ENCODE results near the gene HACD3.

HACD3 gene

GRCh38 chr15:65620833-65621232 is 90.6 kb downstream of the HACD3 start:
- H2AFZ ChIP-seq (ENCODE audit: low read length) = no peak overlapping the region
- no peak overlapping the region for H2AK5ac ChIP-seq (ENCODE audit: low read depth, low read length)
- WGBS, 2 donors (ENCODE audit: extremely low coverage in 2 of 2, insufficient read length in 2 of 2, insufficient replicate concordance in 1 of 2) = no CpG with 5 or more reads among the region's 2 CpGs
- no peak overlapping the region for H3K4me2 ChIP-seq (ENCODE audit: insufficient read depth, low read length, poor library complexity, severe bottlenecking)
- H3K4ac ChIP-seq (ENCODE audit: low read length) = no peak overlapping the region
- no peak overlapping the region for H2BK5ac ChIP-seq (ENCODE audit: low read length)
- no peaks in the 10 kb centered on the region for H3K79me1 ChIP-seq (ENCODE audit: low read depth, low read length)
- peaks cover 0 to 16% of the 10 kb centered on the region in 2 donors for H3K36me3 ChIP-seq (replicated peaks in 1 of 2; ENCODE audit: control insufficient read depth in 2 of 2, insufficient read depth in 2 of 2, low read length in 2 of 2)
- no peak overlapping the region for H3K14ac ChIP-seq (ENCODE audit: low read length)
- H3K9ac ChIP-seq (ENCODE audit: low read depth, low read length, poor library complexity) = no peak overlapping the region
- H4K91ac ChIP-seq (ENCODE audit: low read depth, low read length, poor library complexity) = no peak overlapping the region
- no peak overlapping the region for H2BK12ac ChIP-seq (ENCODE audit: low read length)
- no peaks in the 10 kb centered on the region for H3K9me3 ChIP-seq (replicated peaks in 1 of 2; ENCODE audit: control insufficient read depth in 2 of 2, insufficient read depth in 1 of 2, low read depth in 1 of 2, low read length in 2 of 2)
- H3K23ac ChIP-seq (ENCODE audit: low read depth, low read length, poor library complexity) = no peak overlapping the region
- H3K4me1 ChIP-seq (ENCODE audit: control insufficient read depth in 2 of 2, insufficient read depth in 1 of 2, low read depth in 1 of 2, low read length in 2 of 2) = no peaks in the 10 kb centered on the region
- no peak overlapping the region for H2BK15ac ChIP-seq (ENCODE audit: low read length)
- H3K4me3 ChIP-seq (ENCODE audit: low read length in 2 of 2) = no peak overlapping the region
- no peak overlapping the region for H3K18ac ChIP-seq (ENCODE audit: low read length)
- H2BK120ac ChIP-seq (ENCODE audit: low read depth, low read length) = no peak overlapping the region
- no peak for DNase-seq (ENCODE audit: low spot score)
- H4K8ac ChIP-seq (ENCODE audit: low read depth, low read length) = no peak overlapping the region
- H3K27me3 ChIP-seq (ENCODE audit: control insufficient read depth in 3 of 3, insufficient read depth in 3 of 3, low read depth in 1 of 3, low read length in 3 of 3) = no peaks in the 10 kb centered on the region
- H3K27ac ChIP-seq (replicated peaks; ENCODE audit: low read length) = no peak overlapping the region

- Histone ChIP-seq H3K4me2 (ENCODE audit: insufficient read depth, low read length, poor library complexity, severe bottlenecking) (no peak within 1 kb of the TSS), H3K23ac (ENCODE audit: low read depth, low read length, poor library complexity) (no peak within 1 kb of the TSS), H3K4ac (ENCODE audit: low read length) (no peak within 1 kb of the TSS), H3K18ac (ENCODE audit: low read length) (no peak within 1 kb of the TSS), H2BK120ac (ENCODE audit: low read depth, low read length) (no peak within 1 kb of the TSS), H2AFZ (ENCODE audit: low read length) (no peak within 1 kb of the TSS), H3K4me3 (ENCODE audit: low read length in 2 of 2) (no peak within 1 kb of the TSS), H3K27me3 (ENCODE audit: control insufficient read depth in 3 of 3, insufficient read depth in 3 of 3, low read depth in 1 of 3, low read length in 3 of 3) (no peaks in the 10 kb centered on the region), H3K79me1 (ENCODE audit: low read depth, low read length) (no peaks in the 10 kb centered on the region), H2AK5ac (ENCODE audit: low read depth, low read length) (no peak within 1 kb of the TSS), H2BK15ac (ENCODE audit: low read length) (no peak within 1 kb of the TSS), H3K9me3 (replicated peaks in 1 of 2; ENCODE audit: control insufficient read depth in 2 of 2, insufficient read depth in 1 of 2, low read depth in 1 of 2, low read length in 2 of 2) (no peaks in the 10 kb centered on the region), H3K9ac (ENCODE audit: low read depth, low read length, poor library complexity) (no peak within 1 kb of the TSS), H2BK12ac (ENCODE audit: low read length) (no peak within 1 kb of the TSS), H4K91ac (ENCODE audit: low read depth, low read length, poor library complexity) (no peak within 1 kb of the TSS), H3K14ac (ENCODE audit: low read length) (no peak within 1 kb of the TSS), H3K4me1 (ENCODE audit: control insufficient read depth in 2 of 2, insufficient read depth in 1 of 2, low read depth in 1 of 2, low read length in 2 of 2) (no peaks in the 10 kb centered on the region), H3K27ac (replicated peaks; ENCODE audit: low read length) (no peak within 1 kb of the TSS), H3K36me3 (replicated peaks in 1 of 2; ENCODE audit: control insufficient read depth in 2 of 2, insufficient read depth in 2 of 2, low read length in 2 of 2) (peaks cover 0 to 18% of the 10 kb centered on the region in 2 donors), H2BK5ac (ENCODE audit: low read length) (no peak within 1 kb of the TSS), H4K8ac (ENCODE audit: low read depth, low read length) (no peak within 1 kb of the TSS)
- no peak for DNase-seq (ENCODE audit: low spot score)
- no CpG with 5 or more reads among the region's 6 CpGs for WGBS, 2 donors (ENCODE audit: extremely low coverage in 2 of 2, insufficient read length in 2 of 2, insufficient replicate concordance in 1 of 2)
Observed at GRCh38 chr15:65621638-65622037, 91.4 kb downstream of the HACD3 start, which contains the start of gene SLC24A1. Gene SLC24A1, plus strand, starts transcription at chr15:65621938. Its CDS starts 2,143 bp downstream, at chr15:65624081.

- Histone ChIP-seq H3K18ac (ENCODE audit: low read length) (no peak overlapping the region), H3K4ac (ENCODE audit: low read length) (no peak overlapping the region), H3K9me3 (replicated peaks in 1 of 2; ENCODE audit: control insufficient read depth in 2 of 2, insufficient read depth in 1 of 2, low read depth in 1 of 2, low read length in 2 of 2) (no peaks in the 10 kb centered on the region), H3K79me1 (ENCODE audit: low read depth, low read length) (no peaks in the 10 kb centered on the region), H3K4me1 (ENCODE audit: control insufficient read depth in 2 of 2, insufficient read depth in 1 of 2, low read depth in 1 of 2, low read length in 2 of 2) (no peaks in the 10 kb centered on the region), H3K9ac (ENCODE audit: low read depth, low read length, poor library complexity) (no peak overlapping the region), H3K27ac (replicated peaks; ENCODE audit: low read length) (no peak overlapping the region), H4K91ac (ENCODE audit: low read depth, low read length, poor library complexity) (no peak overlapping the region), H2AFZ (ENCODE audit: low read length) (no peak overlapping the region), H3K4me2 (ENCODE audit: insufficient read depth, low read length, poor library complexity, severe bottlenecking) (no peak overlapping the region), H3K27me3 (ENCODE audit: control insufficient read depth in 3 of 3, insufficient read depth in 3 of 3, low read depth in 1 of 3, low read length in 3 of 3) (no peaks in the 10 kb centered on the region), H3K36me3 (replicated peaks in 1 of 2; ENCODE audit: control insufficient read depth in 2 of 2, insufficient read depth in 2 of 2, low read length in 2 of 2) (peaks cover 0 to 18% of the 10 kb centered on the region in 2 donors), H2BK15ac (ENCODE audit: low read length) (no peak overlapping the region), H4K8ac (ENCODE audit: low read depth, low read length) (no peak overlapping the region), H2BK12ac (ENCODE audit: low read length) (no peak overlapping the region), H3K4me3 (ENCODE audit: low read length in 2 of 2) (no peak overlapping the region), H2BK5ac (ENCODE audit: low read length) (no peak overlapping the region), H3K23ac (ENCODE audit: low read depth, low read length, poor library complexity) (no peak overlapping the region), H3K14ac (ENCODE audit: low read length) (no peak overlapping the region), H2BK120ac (ENCODE audit: low read depth, low read length) (no peak overlapping the region), H2AK5ac (ENCODE audit: low read depth, low read length) (no peak overlapping the region)
- no peak for DNase-seq (ENCODE audit: low spot score)
Observed at GRCh38 chr15:65623103-65623502, 92.8 kb downstream of the HACD3 start.

GRCh38 chr15:65626856-65627255 is 96.6 kb downstream of the HACD3 start:
- no peak overlapping the region for H2AK5ac ChIP-seq (ENCODE audit: low read depth, low read length)
- no peaks in the 10 kb centered on the region for H3K9me3 ChIP-seq (replicated peaks in 1 of 2; ENCODE audit: control insufficient read depth in 2 of 2, insufficient read depth in 1 of 2, low read depth in 1 of 2, low read length in 2 of 2)
- no peak overlapping the region for H3K9ac ChIP-seq (ENCODE audit: low read depth, low read length, poor library complexity)
- H4K8ac ChIP-seq (ENCODE audit: low read depth, low read length) = no peak overlapping the region
- no peak overlapping the region for H3K18ac ChIP-seq (ENCODE audit: low read length)
- H3K23ac ChIP-seq (ENCODE audit: low read depth, low read length, poor library complexity) = no peak overlapping the region
- H3K14ac ChIP-seq (ENCODE audit: low read length) = no peak overlapping the region
- H3K4me3 ChIP-seq (ENCODE audit: low read length in 2 of 2) = no peak overlapping the region
- H3K36me3 ChIP-seq (replicated peaks in 1 of 2; ENCODE audit: control insufficient read depth in 2 of 2, insufficient read depth in 2 of 2, low read length in 2 of 2) = peaks cover 0 to 18% of the 10 kb centered on the region in 2 donors
- no peak overlapping the region for H3K4ac ChIP-seq (ENCODE audit: low read length)
- no peaks in the 10 kb centered on the region for H3K27me3 ChIP-seq (ENCODE audit: control insufficient read depth in 3 of 3, insufficient read depth in 3 of 3, low read depth in 1 of 3, low read length in 3 of 3)
- no CpG with 5 or more reads among the region's 4 CpGs for WGBS, 2 donors (ENCODE audit: extremely low coverage in 2 of 2, insufficient read length in 2 of 2, insufficient replicate concordance in 1 of 2)
- DNase-seq (ENCODE audit: low spot score) = no peak
- H3K27ac ChIP-seq (replicated peaks; ENCODE audit: low read length) = no peak overlapping the region
- no peaks in the 10 kb centered on the region for H3K79me1 ChIP-seq (ENCODE audit: low read depth, low read length)
- no peak overlapping the region for H2BK12ac ChIP-seq (ENCODE audit: low read length)
- no peak overlapping the region for H2AFZ ChIP-seq (ENCODE audit: low read length)
- no peak overlapping the region for H2BK120ac ChIP-seq (ENCODE audit: low read depth, low read length)
- no peaks in the 10 kb centered on the region for H3K4me1 ChIP-seq (ENCODE audit: control insufficient read depth in 2 of 2, insufficient read depth in 1 of 2, low read depth in 1 of 2, low read length in 2 of 2)
- H3K4me2 ChIP-seq (ENCODE audit: insufficient read depth, low read length, poor library complexity, severe bottlenecking) = no peak overlapping the region
- H2BK15ac ChIP-seq (ENCODE audit: low read length) = no peak overlapping the region
- no peak overlapping the region for H2BK5ac ChIP-seq (ENCODE audit: low read length)
- no peak overlapping the region for H4K91ac ChIP-seq (ENCODE audit: low read depth, low read length, poor library complexity)
